Pulmonary artery endothelial cell (primary cell): Measurements from ENCODE around the gene RINT1. TPM values are rescaled to one million over a fixed set of nuclear protein-coding genes. Genes with fewer than 3 reads are reported as not detected.

Source experiments
- DNase-seq: peaks from one replicate; pipeline ENCODE4 v3.0.0-alpha.2; 2011; ENCODE audit warnings: low read depth, low spot score
- total RNA-seq: library from RNA; depleted of rRNA; stranded (reverse); fragments of >200 nt; gene quantifications from 2 replicates; pipeline ENCODE4 v1.2.3, GENCODE V29; 2014

RINT1 gene
- total RNA-seq, 1 donor from 2014 or later = 14.7 TPM

GRCh38 chr7:105530546-105530945 lies 1.5 kb upstream of the RINT1 start:
- DNase-seq = no peak

GRCh38 chr7:105532709-105533460 lies 884 bp downstream of the RINT1 start:
- no peak for DNase-seq

GRCh38 chr7:105538339-105538738 lies 6.3 kb downstream of the RINT1 start:
- no peak for DNase-seq

- DNase-seq = no peak
Observed at GRCh38 chr7:105559926-105560325, 27.9 kb downstream of the RINT1 start.

- DNase-seq = no peak
Observed at GRCh38 chr7:105565190-105565589, 33.2 kb downstream of the RINT1 start.

GRCh38 chr7:105567024-105567423 lies 35.0 kb downstream of the RINT1 start:
- no peak for DNase-seq

- no peak for DNase-seq
Observed at GRCh38 chr7:105567821-105568220, 35.8 kb downstream of the RINT1 start.

GRCh38 chr7:105571891-105572290 lies 39.9 kb downstream of the RINT1 start:
- DNase-seq = no peak

GRCh38 chr7:105577251-105577650 lies 45.2 kb downstream of the RINT1 start:
- DNase-seq = no peak

- no peak for DNase-seq
Observed at GRCh38 chr7:105578496-105578895, 46.5 kb downstream of the RINT1 start.

- no peak for DNase-seq
Observed at GRCh38 chr7:105580022-105580740, 48.2 kb downstream of the RINT1 start.

GRCh38 chr7:105581066-105581811 lies 49.2 kb downstream of the RINT1 start, which contains the start of gene EFCAB10:
Gene EFCAB10, minus strand, starts transcription at chr7:105581493. Its CDS starts 30 bp downstream, at chr7:105581463.
- DNase-seq = no peak

GRCh38 chr7:105583061-105583460 lies 51.1 kb downstream of the RINT1 start:
- DNase-seq = no peak

- no peak for DNase-seq
Observed at GRCh38 chr7:105584165-105584564, 52.2 kb downstream of the RINT1 start.

- no peak for DNase-seq
Observed at GRCh38 chr7:105585850-105586500, 54.0 kb downstream of the RINT1 start.

GRCh38 chr7:105587909-105588635 lies 56.1 kb downstream of the RINT1 start:
- DNase-seq = no peak

- peak; percentile 35 for DNase-seq
Observed at GRCh38 chr7:105589356-105590077, 57.5 kb downstream of the RINT1 start.

- DNase-seq = no peak
Observed at GRCh38 chr7:105590793-105591192, 58.8 kb downstream of the RINT1 start.

- no peak for DNase-seq
Observed at GRCh38 chr7:105591522-105591921, 59.5 kb downstream of the RINT1 start.

- DNase-seq = no peak
Observed at GRCh38 chr7:105594034-105594433, 62.0 kb downstream of the RINT1 start.
